Bronchus fibroblast of lung (primary cell): ENCODE measurements around the gene RASL11B. TPM values are rescaled to one million over a fixed set of nuclear protein-coding genes. Genes with fewer than 3 reads are reported as not detected.

Experiments
- total RNA-seq: library from RNA; depleted of rRNA; stranded (reverse); fragments of >200 nt; gene quantifications from 2 replicates; pipeline ENCODE4 v1.2.3, GENCODE V29; 2015

The RASL11B gene, protein sequence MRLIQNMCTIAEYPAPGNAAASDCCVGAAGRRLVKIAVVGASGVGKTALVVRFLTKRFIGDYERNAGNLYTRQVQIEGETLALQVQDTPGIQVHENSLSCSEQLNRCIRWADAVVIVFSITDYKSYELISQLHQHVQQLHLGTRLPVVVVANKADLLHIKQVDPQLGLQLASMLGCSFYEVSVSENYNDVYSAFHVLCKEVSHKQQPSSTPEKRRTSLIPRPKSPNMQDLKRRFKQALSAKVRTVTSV
- 0.17 and 0.59 TPM in 2 replicates for total RNA-seq

DNA sequence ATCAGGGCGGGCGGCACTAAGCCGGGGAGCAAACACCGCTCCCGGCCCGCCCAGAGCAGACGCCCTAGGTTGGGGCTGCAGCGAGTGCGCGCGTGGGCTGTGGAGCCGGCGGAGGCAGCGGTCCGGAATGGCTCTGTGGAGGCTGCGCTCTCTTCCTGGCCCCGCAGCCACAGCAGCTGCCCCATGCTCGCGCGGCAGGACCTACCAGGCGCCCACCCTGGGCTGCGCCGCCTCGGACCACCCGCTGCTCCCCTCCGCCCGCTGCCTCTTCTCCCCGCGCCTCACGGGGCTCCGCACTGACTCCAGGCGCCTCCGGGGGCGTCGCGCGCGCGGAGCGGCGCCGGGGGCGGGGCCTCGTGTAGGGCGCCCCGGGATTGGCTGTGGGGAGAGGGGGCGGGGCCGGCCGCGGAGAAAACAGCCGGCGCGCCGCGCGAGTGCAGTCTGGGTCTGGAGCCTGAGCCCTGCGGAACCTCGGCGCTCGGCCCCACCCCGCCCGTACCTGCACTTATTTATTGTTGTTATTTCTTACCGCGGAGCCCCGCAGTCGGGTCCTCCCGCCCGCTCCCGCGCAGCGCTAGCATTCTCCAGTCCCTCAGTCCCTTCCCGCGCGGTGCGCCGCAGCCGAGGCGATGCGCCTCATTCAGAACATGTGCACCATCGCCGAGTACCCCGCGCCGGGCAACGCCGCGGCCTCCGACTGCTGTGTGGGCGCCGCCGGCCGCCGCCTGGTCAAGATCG lies at the start of gene RASL11B:
Gene RASL11B (plus strand): TSS at position 439 of the 738 bp plus-strand sequence. CDS start 191 bp downstream, at position 630.

Other genes starting within 250 kb of the RASL11B start
- gene USP46, start 203.0 kb upstream of the RASL11B start, total RNA-seq = 5.2 and 5.9 TPM in 2 replicates
- gene ERVMER34-1, start 110.9 kb upstream of the RASL11B start, total RNA-seq = 0.15 and 0.17 TPM in 2 replicates